GM19025 (cell line): ENCODE results near the gene ZNF22.
A peak's percentile ranks its signal among the peaks of the same experiment; 100 is the strongest.

Experiments
- ATAC-seq: cut with Tn5 transposase; IDR thresholded peaks from one replicate; pipeline ENCODE4 v1.9.1; 2021; ENCODE audit warnings: mild to moderate bottlenecking, low read depth, moderate library complexity; ENCODE audit not compliant: unreplicated experiment

The ZNF22 gene

GRCh38 chr10:44988957-44989585 lies 11.7 kb upstream of the ZNF22 start:
- ATAC-seq: no peak

DNA sequence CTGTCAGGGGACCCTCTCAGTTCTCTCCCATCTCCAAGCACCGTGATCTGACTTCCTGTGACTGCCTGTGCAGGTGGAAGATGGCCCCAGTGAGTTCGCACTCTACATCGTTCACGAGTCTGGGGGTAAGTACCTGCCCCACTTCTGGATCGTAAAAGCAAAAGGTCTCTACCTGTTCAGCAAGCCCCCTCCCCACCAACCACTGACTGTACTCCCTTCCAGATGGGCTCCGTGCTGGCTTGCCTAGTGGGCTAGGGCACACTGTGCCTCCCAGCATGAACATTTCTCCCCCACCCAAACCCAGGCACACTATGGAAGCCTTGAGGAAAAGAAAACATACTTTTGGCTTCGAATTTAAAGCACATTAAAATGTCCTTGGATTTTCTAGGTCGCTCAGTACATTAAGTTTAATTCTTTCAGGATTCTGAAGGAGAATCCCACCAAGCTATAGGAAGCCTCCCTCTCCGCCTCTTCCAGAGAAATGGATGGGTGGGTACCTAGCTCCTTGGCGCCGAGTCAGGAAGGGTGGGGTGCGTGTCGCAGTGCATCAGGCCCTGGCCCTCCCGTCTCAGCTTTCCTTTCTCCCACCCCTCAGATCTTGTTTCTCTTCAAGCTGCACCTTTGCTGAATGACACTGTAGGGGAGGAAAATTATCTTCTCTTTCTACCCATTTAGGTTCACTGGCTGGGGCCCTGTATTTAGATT lies 11.0 kb upstream of the ZNF22 start:
- ATAC-seq: no peak

- ATAC-seq: no peak
Observed at GRCh38 chr10:44990302-44990655, 10.4 kb upstream of the ZNF22 start.

DNA sequence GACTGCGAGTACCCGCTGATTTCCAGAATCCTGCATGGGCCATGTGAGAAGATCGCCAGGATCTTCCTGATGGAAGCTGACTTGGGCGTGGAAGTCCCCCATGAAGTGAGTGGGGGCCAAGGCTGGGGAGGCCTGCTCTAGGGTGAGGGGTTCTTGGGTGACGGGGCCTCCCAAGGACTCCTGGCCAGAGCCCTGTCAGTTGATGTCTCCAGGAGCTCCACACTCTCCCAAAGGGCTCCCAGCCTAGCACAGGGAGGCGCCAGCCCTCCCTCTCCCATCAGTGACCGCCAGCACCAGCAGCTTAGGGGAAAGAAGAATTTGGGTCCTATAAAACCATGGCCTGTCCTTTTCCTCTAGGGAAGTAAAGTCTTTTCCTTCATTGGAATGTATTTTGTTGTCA lies 9.8 kb upstream of the ZNF22 start:
- ATAC-seq: no peak

DNA sequence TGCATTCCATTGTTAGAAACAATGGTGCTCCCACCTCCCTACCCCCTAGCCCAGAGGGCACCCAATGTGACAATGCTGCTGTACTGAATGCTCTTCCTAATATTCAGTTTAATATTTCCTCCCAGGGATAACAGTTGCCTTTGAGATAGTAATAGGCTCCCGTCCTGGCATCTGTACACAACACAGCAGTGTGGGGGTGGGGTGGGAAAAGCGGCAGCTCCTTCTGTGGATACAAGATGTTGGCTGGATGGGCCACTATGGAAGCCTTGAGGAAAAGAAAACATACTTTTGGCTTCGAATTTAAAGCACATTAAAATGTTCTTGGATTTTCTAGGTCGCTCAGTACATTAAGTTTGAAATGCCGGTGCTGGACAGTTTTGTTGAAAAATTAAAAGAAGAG lies 9.2 kb upstream of the ZNF22 start:
- ATAC-seq: no peak

GRCh38 chr10:44992070-44992731 lies 8.5 kb upstream of the ZNF22 start:
- no peak for ATAC-seq

DNA sequence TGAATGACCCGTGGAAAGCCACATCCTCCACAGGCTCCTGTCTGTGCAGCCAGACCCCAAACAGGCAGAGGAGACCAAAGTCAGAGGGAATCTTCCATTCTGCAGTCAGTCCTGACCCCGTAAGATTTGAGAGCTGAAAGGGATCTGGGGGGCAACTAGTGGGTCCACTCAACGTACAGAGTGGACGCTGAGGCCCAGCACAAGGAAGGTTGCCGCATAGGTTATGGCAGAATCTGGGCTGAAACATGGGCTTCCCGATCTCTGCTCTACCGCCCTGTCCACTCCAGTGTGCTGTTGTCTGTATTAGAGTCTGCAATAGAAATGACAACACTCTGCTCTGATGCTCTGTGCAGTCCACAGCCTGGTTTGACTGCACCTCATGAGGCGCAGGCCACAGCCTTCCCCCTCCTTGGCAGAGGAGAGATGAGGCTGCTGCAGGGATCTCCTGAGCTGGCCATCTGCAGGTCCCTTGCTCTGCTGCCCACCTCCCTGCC lies 7.9 kb upstream of the ZNF22 start:
- ATAC-seq: no peak

GRCh38 chr10:44993226-44993921 lies 7.3 kb upstream of the ZNF22 start:
- no peak for ATAC-seq

GRCh38 chr10:44993922-44994751 lies 6.6 kb upstream of the ZNF22 start:
- no peak for ATAC-seq

DNA sequence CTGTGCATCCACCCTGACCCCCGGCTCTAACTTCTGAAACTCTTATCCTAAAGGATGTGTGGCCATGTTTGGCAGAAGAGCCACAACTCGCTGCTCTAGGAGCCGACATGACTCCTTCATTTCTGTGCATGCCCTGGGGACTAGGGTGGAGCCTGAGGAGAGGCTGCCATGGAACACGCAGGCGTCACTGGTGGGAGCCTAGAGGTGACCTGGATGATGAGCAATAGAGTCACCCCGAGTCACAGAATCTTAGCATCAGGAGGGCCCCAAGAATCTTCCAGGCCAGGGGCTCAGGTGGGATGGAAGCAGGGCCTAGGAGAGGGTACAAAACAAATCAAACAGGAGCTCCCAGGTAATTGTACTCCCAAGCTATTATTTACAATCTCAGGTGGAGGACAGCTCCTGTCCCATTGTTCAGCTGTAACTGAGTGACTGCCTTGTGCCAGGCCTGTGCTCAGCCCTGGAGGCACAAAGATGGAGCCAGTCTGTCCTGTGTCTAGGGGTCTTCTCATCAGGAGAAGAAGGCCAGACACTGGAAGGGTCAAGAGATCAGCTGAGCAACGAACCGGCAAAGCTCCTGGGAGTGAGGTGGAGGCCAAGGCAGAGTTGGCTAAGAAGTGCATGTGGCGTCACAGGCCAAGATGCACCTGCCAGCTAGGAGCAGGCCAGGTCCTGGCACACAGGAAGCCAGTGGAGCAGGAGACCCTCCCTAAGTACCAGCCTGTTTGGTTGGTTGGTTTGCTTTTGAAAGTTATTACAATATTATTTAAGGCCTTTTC lies 5.8 kb upstream of the ZNF22 start:
- ATAC-seq: no peak

DNA sequence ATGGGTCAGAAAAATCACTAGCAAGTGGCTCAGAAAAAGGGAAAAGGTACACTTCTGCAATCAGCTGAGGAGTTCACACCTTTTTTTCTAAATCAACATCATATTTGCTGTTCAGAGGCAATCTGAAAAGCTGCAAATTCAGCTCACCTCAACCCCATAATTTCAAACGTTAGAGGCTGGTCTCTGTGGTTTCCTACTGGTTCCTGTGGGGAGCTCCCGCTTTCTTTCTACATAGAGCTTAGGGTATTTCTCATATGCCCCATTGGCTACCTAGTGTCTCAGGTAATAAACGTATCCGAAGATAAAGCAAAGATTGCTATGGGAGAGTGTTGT lies 5.2 kb upstream of the ZNF22 start:
- no peak for ATAC-seq

DNA sequence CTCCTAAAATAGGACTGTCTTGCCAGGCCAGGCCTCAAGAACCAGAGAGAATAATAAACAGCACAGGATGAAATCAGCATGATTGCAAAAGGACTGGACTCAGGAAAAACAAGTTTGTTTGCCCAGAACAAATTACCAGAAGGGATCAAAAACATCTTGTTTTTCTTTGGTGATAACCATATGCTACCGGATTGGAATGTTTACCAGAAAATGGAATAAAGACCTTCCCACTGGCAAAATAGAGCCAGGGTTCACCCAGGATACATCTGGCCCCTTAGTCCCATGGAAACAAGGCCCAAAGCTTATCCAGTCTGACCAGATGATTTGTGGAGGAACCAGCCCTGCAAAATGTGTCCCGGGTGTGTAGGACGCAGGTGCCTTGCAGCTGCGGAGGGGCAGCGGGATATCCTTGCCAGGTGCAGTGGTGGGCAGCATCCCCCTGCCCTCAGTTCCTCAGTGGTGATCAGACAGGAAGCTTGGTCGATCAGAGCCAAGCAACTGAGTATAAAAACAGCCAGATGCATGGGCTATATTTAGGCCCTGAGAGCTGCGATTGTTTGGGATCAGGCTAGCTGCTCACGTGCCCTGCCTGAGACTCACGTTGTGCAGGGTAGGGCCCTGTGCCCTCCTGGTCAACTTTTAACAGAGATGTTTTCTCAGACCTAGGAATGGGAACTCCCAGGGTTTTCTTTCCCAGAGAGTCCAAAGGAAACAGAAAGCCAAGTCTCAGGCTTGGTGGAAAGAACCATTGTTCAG lies 4.6 kb upstream of the ZNF22 start:
- no peak for ATAC-seq

DNA sequence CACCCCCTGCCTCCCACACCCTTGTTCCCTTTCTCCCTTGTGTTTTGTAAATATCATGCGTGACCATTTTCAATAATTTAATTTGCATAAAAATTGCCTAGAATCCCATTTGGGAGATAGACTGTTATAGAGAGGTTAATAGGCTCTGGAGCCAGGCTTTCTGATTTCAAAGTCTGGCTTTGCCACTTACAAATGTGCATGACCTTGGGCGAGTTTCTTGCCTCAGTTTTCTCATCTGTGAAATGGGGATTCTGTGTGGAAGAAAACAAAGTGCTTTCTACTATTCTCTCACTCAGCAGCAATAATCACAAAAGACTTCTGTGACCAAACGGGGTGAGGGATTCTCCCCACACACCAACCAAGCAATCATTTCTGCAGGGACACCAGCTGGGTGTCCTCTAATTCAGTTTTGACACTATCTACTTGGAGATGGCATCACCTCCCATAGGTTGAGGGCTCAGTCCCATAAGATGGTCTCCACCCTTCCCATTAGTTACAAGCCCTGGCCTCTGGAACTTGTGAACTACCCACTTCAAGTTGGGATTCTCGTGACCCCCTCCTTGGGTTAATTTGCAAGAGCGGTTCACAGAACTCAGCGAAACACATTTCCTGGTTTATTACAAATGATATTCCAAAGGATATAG lies 3.5 kb upstream of the ZNF22 start:
- no peak for ATAC-seq

- no peak for ATAC-seq
Observed at GRCh38 chr10:44998146-44998631, 2.5 kb upstream of the ZNF22 start.

DNA sequence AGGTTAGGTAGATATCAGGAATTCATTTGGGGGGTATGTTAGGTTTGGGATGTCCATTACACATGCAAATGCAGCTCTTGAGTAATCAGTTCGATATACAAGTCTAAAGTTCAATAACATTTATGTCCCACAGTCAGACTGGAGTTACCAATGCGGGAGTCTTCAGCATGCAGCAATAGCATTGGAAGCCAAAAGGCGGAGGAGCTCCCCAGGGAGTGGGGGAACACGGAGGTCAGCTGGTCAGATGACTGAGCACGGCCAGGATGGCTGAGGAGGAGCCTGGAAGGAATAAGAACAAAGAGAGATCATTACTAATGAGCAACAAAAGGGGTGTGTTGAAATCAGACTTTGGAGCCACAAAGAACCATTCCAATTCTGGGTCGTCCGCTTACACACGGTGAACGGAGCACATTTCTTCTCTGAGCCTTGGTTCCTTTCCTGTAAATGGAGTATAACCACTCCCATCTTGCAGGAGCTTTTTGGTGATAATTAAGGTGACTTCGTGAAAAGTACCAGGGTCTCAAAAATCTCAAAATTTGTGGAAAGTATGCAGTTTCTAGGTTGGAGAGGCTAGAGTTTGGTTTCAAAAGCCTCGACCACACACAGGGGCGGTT lies 478 bp upstream of the ZNF22 start:
- no peak for ATAC-seq

DNA sequence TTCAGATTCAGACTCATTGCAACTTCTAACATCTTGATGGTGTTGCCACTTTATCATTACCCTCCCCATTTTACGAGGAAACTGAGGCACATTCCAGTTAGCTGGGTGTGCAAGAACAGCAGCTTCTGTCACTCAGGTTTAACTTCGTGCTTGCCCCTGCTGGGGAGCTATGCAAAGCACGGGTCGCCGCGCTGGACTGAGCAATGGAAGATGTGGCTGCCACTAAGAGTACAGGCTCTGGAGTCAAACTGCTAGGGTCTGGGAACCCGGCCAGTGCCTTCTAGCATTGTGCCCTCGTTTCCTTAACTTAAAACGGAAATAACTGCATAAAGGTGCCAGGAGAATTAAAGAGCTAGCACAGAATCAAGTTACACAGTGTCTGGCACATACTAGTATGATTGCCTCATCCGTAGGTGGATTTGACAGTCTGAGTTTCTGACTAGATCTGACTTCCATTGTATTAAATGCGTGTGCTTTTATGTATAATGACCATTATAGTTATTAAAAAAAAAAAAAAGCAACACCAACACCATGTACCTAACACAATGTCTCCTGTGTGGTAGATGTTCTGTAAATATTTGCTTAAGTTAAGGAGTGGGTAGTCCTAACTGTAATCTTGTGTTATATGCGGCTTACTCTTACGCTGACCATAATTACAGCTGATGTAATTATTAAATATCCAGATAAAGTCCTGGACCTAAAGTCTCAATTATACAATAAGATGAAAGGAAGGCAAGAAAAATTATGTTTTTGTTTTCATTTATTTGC lies 842 bp downstream of the ZNF22 start:
- ATAC-seq: peak; percentile 71

DNA sequence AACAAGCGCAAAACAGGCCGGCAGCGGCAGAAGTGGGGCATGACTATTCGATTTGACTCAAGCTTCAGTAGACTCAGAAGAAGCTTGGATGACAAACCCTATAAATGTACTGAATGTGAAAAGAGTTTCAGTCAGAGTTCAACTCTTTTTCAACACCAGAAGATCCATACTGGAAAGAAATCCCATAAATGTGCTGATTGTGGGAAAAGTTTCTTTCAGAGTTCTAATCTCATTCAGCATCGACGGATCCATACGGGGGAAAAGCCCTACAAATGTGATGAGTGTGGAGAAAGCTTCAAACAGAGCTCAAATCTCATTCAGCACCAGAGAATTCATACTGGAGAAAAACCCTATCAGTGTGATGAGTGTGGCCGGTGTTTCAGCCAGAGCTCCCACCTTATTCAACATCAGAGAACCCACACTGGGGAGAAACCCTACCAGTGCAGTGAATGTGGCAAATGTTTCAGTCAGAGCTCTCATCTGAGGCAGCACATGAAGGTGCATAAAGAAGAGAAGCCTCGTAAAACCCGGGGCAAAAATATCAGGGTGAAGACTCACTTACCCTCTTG lies 2.8 kb downstream of the ZNF22 start:
- no peak for ATAC-seq
